Mucosa of rectum (tissue), 2 donors: ENCODE measurements around the gene C1orf52.

Experiments
- H3K27ac ChIP-seq, 2 donors: one replicate each; pipeline ENCODE4 v1.7.0; 2013; ENCODE audit warnings: inconsistent platforms in 2 of 2, low read depth in 2 of 2, low read length in 2 of 2
- H3K27me3 ChIP-seq, 2 donors: one replicate each; pipeline ENCODE4 v1.7.0; 2013; ENCODE audit warnings: low read length in 2 of 2; ENCODE audit not compliant: control insufficient read depth in 2 of 2, insufficient read depth in 2 of 2
- H3K36me3 ChIP-seq, 2 donors: one replicate each; pipeline ENCODE4 v1.7.0; 2013; ENCODE audit warnings: low read length in 2 of 2; ENCODE audit not compliant: control insufficient read depth in 2 of 2, insufficient read depth in 2 of 2
- H3K4me1 ChIP-seq, 2 donors: one replicate each; pipeline ENCODE4 v1.7.0; 2013; ENCODE audit warnings: low read length in 2 of 2, mild to moderate bottlenecking in 1 of 2; ENCODE audit not compliant: control insufficient read depth in 2 of 2, insufficient read depth in 2 of 2
- H3K4me3 ChIP-seq, 2 donors: one replicate each; pipeline ENCODE4 v1.7.0; 2013; ENCODE audit warnings: low read length in 2 of 2
- H3K9ac ChIP-seq, 2 donors: one replicate each; pipeline ENCODE4 v1.7.0; 2013; ENCODE audit warnings: low read length in 2 of 2, low read depth in 1 of 2, mild to moderate bottlenecking in 1 of 2
- H3K9me3 ChIP-seq, 2 donors: one replicate each; pipeline ENCODE4 v1.7.0; 2013; ENCODE audit warnings: low read length in 2 of 2; ENCODE audit not compliant: control insufficient read depth in 2 of 2
- donor health status: healthy.
- donor health status: Normal muscosa, but diverticular disease.

The C1orf52 gene

GRCh38 chr1:85295654-85296053 lies 36.2 kb upstream of the C1orf52 start:
- H3K27me3 ChIP-seq: no peaks in the 10 kb centered on the region
- H3K9me3 ChIP-seq: no peaks in the 10 kb centered on the region
- no peak overlapping the region for H3K9ac ChIP-seq
- no peak overlapping the region for H3K27ac ChIP-seq
- no peaks in the 10 kb centered on the region for H3K36me3 ChIP-seq
- peaks cover 5 to 8% of the 10 kb centered on the region in 2 donors for H3K4me1 ChIP-seq
- H3K4me3 ChIP-seq: no peak overlapping the region

- Histone ChIP-seq H3K36me3 (no peaks in the 10 kb centered on the region), H3K4me3 (no peak overlapping the region), H3K27ac (no peak overlapping the region), H3K4me1 (peaks cover 5 to 8% of the 10 kb centered on the region in 2 donors), H3K27me3 (no peaks in the 10 kb centered on the region), H3K9me3 (no peaks in the 10 kb centered on the region), H3K9ac (no peak overlapping the region)
Observed at GRCh38 chr1:85295006-85295431, 35.6 kb upstream of the C1orf52 start.

- Histone ChIP-seq H3K4me1 (no peaks in the 10 kb centered on the region), H3K9me3 (no peaks in the 10 kb centered on the region), H3K27me3 (no peaks in the 10 kb centered on the region), H3K36me3 (no peaks in the 10 kb centered on the region), H3K27ac (no peak overlapping the region), H3K9ac (no peak overlapping the region), H3K4me3 (no peak overlapping the region)
Observed at GRCh38 chr1:85290826-85291225, 31.4 kb upstream of the C1orf52 start.

GRCh38 chr1:85289848-85290335 lies 30.4 kb upstream of the C1orf52 start:
- Histone ChIP-seq H3K4me1 (no peaks in the 10 kb centered on the region), H3K27me3 (no peaks in the 10 kb centered on the region), H3K4me3 (no peak overlapping the region), H3K9ac (no peak overlapping the region), H3K9me3 (no peaks in the 10 kb centered on the region), H3K27ac (no peak overlapping the region), H3K36me3 (no peaks in the 10 kb centered on the region)

- H3K4me3 ChIP-seq: no peak overlapping the region
- H3K27me3 ChIP-seq: no peaks in the 10 kb centered on the region
- H3K4me1 ChIP-seq: no peaks in the 10 kb centered on the region
- H3K9me3 ChIP-seq: no peaks in the 10 kb centered on the region
- no peaks in the 10 kb centered on the region for H3K36me3 ChIP-seq
- no peak overlapping the region for H3K9ac ChIP-seq
- no peak overlapping the region for H3K27ac ChIP-seq
Observed at GRCh38 chr1:85289207-85289847, 29.9 kb upstream of the C1orf52 start.

- Histone ChIP-seq H3K27me3 (no peaks in the 10 kb centered on the region), H3K4me3 (no peak overlapping the region), H3K27ac (no peak overlapping the region), H3K4me1 (peaks cover 4 to 21% of the 10 kb centered on the region in 2 donors), H3K9ac (no peak overlapping the region), H3K36me3 (no peaks in the 10 kb centered on the region), H3K9me3 (no peaks in the 10 kb centered on the region)
Observed at GRCh38 chr1:85284202-85284601, 24.7 kb upstream of the C1orf52 start.

GRCh38 chr1:85283475-85284199 lies 24.2 kb upstream of the C1orf52 start:
- Histone ChIP-seq H3K9ac (no peak overlapping the region), H3K36me3 (no peaks in the 10 kb centered on the region), H3K27me3 (no peaks in the 10 kb centered on the region), H3K4me1 (peaks cover 5 to 24% of the 10 kb centered on the region in 2 donors), H3K9me3 (no peaks in the 10 kb centered on the region), H3K4me3 (no peak overlapping the region), H3K27ac (no peak overlapping the region)

GRCh38 chr1:85282424-85282823 lies 23.0 kb upstream of the C1orf52 start:
- Histone ChIP-seq H3K36me3 (no peaks in the 10 kb centered on the region), H3K4me1 (peaks cover 5 to 24% of the 10 kb centered on the region in 2 donors), H3K9ac (no peak overlapping the region), H3K9me3 (no peaks in the 10 kb centered on the region), H3K4me3 (no peak overlapping the region), H3K27me3 (no peaks in the 10 kb centered on the region), H3K27ac (no peak overlapping the region)

GRCh38 chr1:85280636-85281035 lies 21.2 kb upstream of the C1orf52 start:
- H3K27ac ChIP-seq: no peak overlapping the region
- H3K36me3 ChIP-seq: no peaks in the 10 kb centered on the region
- no peaks in the 10 kb centered on the region for H3K27me3 ChIP-seq
- H3K9me3 ChIP-seq: no peaks in the 10 kb centered on the region
- H3K4me3 ChIP-seq: no peak overlapping the region
- H3K4me1 ChIP-seq: peaks cover 5 to 29% of the 10 kb centered on the region in 2 donors
- H3K9ac ChIP-seq: no peak overlapping the region

- Histone ChIP-seq H3K27me3 (no peaks in the 10 kb centered on the region), H3K9ac (peak overlapping the region; percentile 3 to 78), H3K4me1 (peaks cover 7 to 36% of the 10 kb centered on the region in 2 donors), H3K36me3 (no peaks in the 10 kb centered on the region), H3K9me3 (no peaks in the 10 kb centered on the region), H3K4me3 (peak overlapping the region in 1 of 2 donors; percentile 44), H3K27ac (peak overlapping the region; percentile 70 to 95)
Observed at GRCh38 chr1:85279458-85280080, 20.1 kb upstream of the C1orf52 start.
